Immature natural killer cell (primary cell): ENCODE measurements around the gene PRKX. TPM values are rescaled to one million over a fixed set of nuclear protein-coding genes. Genes with fewer than 3 reads are reported as not detected.
"Not testable (repeated sequence)": the region's sequence is repeated elsewhere in the genome, so short reads cannot be mapped to it uniquely, and the experiment has no call there.

Experiments
- DNase-seq, 3 donors: peaks; one replicate each; pipeline ENCODE4 v3.0.0; 2022; ENCODE audit warnings: mixed read lengths in 1 of 3
- H3K27ac Mint-ChIP-seq, 6 donors: one replicate each; pipeline ENCODE4 v1.8.0; 2020; ENCODE audit warnings: mixed read lengths in 6 of 6, mild to moderate bottlenecking in 5 of 6, inconsistent platforms in 4 of 6, moderate library complexity in 3 of 6
- H3K27me3 Mint-ChIP-seq, 3 donors: one replicate each; pipeline ENCODE4 v1.8.0; 2020 to 2021; ENCODE audit warnings: low read depth in 3 of 3, mild to moderate bottlenecking in 3 of 3, mixed read lengths in 3 of 3, moderate library complexity in 3 of 3, inconsistent platforms in 1 of 3
- H3K36me3 Mint-ChIP-seq, 3 donors: one replicate each; pipeline ENCODE4 v1.8.0; 2020; ENCODE audit warnings: mixed read lengths in 3 of 3, inconsistent platforms in 2 of 3, mild to moderate bottlenecking in 2 of 3
- H3K4me1 Mint-ChIP-seq, 2 donors: one replicate each; pipeline ENCODE4 v1.8.0; 2020; ENCODE audit warnings: inconsistent platforms in 2 of 2, mild to moderate bottlenecking in 2 of 2, mixed read lengths in 2 of 2, moderate library complexity in 1 of 2
- H3K4me3 Mint-ChIP-seq, 5 donors: one replicate each; pipeline ENCODE4 v1.8.0; 2020; ENCODE audit warnings: mild to moderate bottlenecking in 5 of 5, mixed read lengths in 5 of 5, inconsistent platforms in 3 of 5, moderate library complexity in 3 of 5
- H3K9me3 Mint-ChIP-seq, 6 donors: one replicate each; pipeline ENCODE4 v1.8.0; 2020; ENCODE audit warnings: mild to moderate bottlenecking in 6 of 6, mixed read lengths in 6 of 6, inconsistent platforms in 4 of 6, moderate library complexity in 3 of 6
- polyA plus RNA-seq, 3 donors: library from polyadenylated mRNA; unstranded; fragments of 300-500 nt; fragmentation: Illumina TruSeq; gene quantifications; one replicate each; pipeline ENCODE4 v1.2.3, GENCODE V29; 2021

The PRKX gene
- polyA plus RNA-seq, 3 donors from 2014 or later, result 65.3 to 117 (median 65.9) TPM

- Mint-ChIP-seq H3K27me3 (no peaks in the 10 kb centered on the region), H3K4me3 (no peak overlapping the region), H3K27ac (no peak overlapping the region), H3K9me3 (no peaks in the 10 kb centered on the region), H3K4me1 (no peaks in the 10 kb centered on the region), H3K36me3 (peaks cover 0 to 6% (median 5%) of the 10 kb centered on the region in 3 donors)
- no peak for DNase-seq
These were observed 135.9 kb downstream of the PRKX start for GRCh38 chrX:3577551-3577950.

GRCh38 chrX:3576886-3577501 is 136.5 kb downstream of the PRKX start:
- no peaks in the 10 kb centered on the region for H3K9me3 Mint-ChIP-seq
- no peaks in the 10 kb centered on the region for H3K27me3 Mint-ChIP-seq
- H3K36me3 Mint-ChIP-seq, result peaks cover 0 to 6% (median 0%) of the 10 kb centered on the region in 3 donors
- H3K4me3 Mint-ChIP-seq, result no peak overlapping the region
- no peaks in the 10 kb centered on the region for H3K4me1 Mint-ChIP-seq
- no peak overlapping the region for H3K27ac Mint-ChIP-seq
- DNase-seq, result no peak

GRCh38 chrX:3567686-3568085 is 145.8 kb downstream of the PRKX start:
- Mint-ChIP-seq H3K36me3 (no peaks in the 10 kb centered on the region), H3K9me3 (no peaks in the 10 kb centered on the region), H3K27me3 (peaks cover 0 to 4% (median 3%) of the 10 kb centered on the region in 3 donors), H3K27ac (no peak overlapping the region), H3K4me1 (no peaks in the 10 kb centered on the region), H3K4me3 (no peak overlapping the region)
- no peak for DNase-seq

GRCh38 chrX:3563451-3563850 is 150.0 kb downstream of the PRKX start:
- Mint-ChIP-seq H3K9me3 (no peaks in the 10 kb centered on the region), H3K4me3 (no peak overlapping the region), H3K4me1 (no peaks in the 10 kb centered on the region), H3K27ac (no peak overlapping the region), H3K36me3 (no peaks in the 10 kb centered on the region), H3K27me3 (peaks cover 0 to 6% (median 0%) of the 10 kb centered on the region in 3 donors)
- no peak for DNase-seq

GRCh38 chrX:3560010-3560409 is 153.4 kb downstream of the PRKX start:
- H3K4me3 Mint-ChIP-seq, H3K27ac Mint-ChIP-seq, H3K9me3 Mint-ChIP-seq, DNase-seq, H3K4me1 Mint-ChIP-seq, H3K27me3 Mint-ChIP-seq, H3K36me3 Mint-ChIP-seq: not testable (repeated sequence)
